Measurements from ENCODE around the gene TNPO3.
"Not testable (repeated sequence)": the region's sequence is repeated elsewhere in the genome, so short reads cannot be mapped to it uniquely, and the experiment has no call there.

The TNPO3 gene

GRCh38 chr7:128919881-128920799 lies 134.8 kb downstream of the TNPO3 start:
- DNase-seq = no peak

DNA sequence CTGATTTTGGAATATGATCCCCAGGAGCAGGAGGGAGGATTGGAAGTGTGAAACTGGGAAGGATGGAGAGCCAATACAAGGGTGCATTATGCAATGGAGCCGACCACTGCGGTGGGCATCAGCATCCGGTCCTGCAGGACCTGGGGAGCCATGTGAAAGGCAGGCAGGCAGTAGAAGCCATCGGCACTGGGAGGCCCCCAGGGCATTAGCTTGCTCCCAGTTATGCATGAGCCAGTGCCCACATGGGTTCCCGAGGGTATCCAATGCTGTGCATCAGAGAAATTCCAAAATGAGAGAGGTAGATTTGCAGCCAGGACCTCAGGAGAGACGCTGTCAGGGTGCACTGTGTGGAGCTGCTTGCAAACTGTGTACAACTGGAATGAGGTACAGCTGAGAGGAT lies 135.7 kb downstream of the TNPO3 start:
- DNase-seq = no peak

- DNase-seq = no peak
These were observed 136.8 kb downstream of the TNPO3 start for GRCh38 chr7:128918016-128918665.

GRCh38 chr7:128917122-128917521 lies 137.8 kb downstream of the TNPO3 start:
- no peak for DNase-seq

GRCh38 chr7:128916643-128916915 lies 138.3 kb downstream of the TNPO3 start:
- no peak for DNase-seq

GRCh38 chr7:128915841-128916642 lies 138.9 kb downstream of the TNPO3 start:
- DNase-seq = no peak

GRCh38 chr7:128915271-128915819 lies 139.6 kb downstream of the TNPO3 start:
- no peak for DNase-seq

- DNase-seq = no peak
These were observed 140.3 kb downstream of the TNPO3 start for GRCh38 chr7:128914566-128915151.

- no peak for DNase-seq
These were observed 140.9 kb downstream of the TNPO3 start for GRCh38 chr7:128913870-128914565.

DNA sequence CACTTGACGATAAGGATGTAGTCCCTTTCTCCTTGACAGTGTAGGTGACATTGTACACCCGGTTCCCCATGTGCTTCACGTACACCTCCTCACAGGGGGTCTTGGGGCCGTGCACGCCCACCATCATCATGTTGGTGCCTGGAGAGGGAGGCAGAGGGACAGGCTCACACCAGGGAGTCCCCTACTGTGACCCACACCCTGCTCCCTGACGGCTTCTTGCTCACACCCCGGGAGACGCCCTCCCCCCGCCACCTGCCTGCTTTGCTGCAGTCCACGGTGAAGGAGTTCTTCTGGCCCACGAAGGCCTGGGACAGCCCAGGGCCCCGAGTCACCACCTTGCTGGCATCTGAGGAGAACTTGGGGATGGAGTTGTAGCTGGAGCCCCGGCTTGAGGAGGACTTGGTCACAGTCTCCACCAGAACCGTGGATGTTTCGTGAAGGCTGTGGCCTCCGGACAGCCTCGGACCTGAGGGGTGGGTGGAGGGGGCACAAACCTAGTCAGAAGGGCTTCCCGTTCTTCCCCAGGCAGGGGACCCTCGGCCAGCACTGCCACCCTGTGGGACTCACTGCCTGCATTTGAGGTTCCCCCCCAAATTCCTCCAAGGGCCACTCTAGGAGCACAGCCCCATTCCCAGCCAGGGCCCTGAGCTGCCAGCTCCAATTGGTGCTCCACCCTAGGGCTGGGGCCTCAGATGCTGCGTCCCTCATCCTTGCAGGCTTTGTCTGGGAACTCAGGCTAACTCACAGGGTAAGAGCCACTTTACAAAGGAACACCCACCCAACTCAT lies 142.0 kb downstream of the TNPO3 start:
- not testable (repeated sequence) for DNase-seq

GRCh38 chr7:128912281-128912680 lies 142.6 kb downstream of the TNPO3 start:
- DNase-seq = no peak

DNA sequence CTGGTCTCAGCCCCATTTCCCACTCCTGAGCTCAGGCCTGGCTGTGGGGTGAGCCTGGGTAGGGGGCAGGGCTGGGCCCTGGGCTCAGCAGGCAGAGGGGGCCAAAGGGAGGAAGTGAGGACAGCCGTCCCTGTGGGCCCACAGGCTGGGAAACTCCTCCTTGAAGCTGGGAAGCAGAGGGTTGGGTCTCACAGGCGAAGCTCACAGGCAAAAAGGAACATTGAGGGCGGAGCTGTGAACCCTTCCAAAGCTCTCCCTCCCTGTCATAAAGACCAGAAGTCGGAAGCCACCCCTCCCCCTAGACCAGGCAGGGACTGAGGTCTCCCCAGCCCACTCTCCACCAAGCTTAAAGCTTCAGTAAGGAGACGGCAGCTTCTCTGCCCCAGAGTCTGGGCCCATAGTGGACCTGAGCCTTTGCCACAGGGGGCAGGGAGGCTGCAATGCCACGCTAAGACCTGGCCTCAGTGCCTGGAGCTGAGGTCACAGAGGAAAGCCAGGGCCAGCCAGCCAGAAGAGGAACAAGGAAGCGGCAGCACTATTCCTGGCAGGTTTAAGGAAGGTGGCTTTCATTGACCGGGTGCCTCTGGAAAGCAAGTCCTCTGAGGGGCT lies 143.4 kb downstream of the TNPO3 start:
- DNase-seq = no peak

GRCh38 chr7:128910569-128910945 lies 144.4 kb downstream of the TNPO3 start, which contains the start of gene KCP:
Gene KCP, minus strand, starts transcription at chr7:128910709. Its CDS starts 33 bp downstream, at chr7:128910676.
- no peak for DNase-seq

DNA sequence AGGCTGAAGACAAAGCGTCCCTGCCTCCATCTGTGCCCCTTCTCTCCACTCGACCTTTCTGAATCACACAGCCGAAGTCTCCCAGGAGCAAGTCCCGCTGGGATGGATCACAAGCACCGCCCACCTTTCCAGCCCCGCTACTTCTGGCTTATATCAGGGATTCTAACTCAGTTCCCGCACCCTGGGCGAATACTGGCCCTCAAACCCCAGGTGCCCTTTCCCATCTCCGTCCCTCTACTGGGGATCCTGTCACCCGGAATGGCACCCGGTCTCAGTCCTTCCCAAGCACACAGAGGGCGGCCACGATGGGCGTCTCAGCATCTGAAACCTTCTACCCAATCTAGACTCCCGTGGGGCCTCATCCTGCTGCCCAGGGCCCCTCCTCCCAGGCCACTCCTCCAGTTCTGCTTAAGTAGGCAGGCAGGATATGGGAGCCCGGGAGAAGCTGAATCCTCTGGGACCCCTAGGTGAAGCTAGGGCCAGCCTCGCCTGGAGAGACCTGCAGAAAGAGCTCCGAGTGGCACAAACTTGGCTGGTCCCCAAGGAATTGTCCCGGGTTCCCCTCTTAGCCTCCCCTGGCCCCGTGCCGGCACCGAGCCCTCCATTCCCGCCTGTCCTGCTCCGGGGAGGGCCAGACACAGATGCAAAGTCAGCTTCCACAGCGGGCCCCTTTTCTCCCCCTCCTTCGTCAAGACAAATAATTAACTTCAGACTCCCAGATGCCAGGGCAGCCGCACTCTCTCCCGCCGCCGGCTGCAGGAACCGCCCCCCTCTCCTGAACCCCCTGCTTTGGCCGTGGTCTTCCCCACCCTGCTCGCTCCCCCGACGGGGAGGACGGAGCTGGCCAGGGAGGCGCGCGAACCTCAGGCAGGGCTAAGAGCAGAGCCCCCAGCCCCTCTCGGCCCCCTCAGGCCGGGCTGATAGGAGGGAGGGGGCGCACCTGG lies 145.0 kb downstream of the TNPO3 start:
- DNase-seq = no peak

DNA sequence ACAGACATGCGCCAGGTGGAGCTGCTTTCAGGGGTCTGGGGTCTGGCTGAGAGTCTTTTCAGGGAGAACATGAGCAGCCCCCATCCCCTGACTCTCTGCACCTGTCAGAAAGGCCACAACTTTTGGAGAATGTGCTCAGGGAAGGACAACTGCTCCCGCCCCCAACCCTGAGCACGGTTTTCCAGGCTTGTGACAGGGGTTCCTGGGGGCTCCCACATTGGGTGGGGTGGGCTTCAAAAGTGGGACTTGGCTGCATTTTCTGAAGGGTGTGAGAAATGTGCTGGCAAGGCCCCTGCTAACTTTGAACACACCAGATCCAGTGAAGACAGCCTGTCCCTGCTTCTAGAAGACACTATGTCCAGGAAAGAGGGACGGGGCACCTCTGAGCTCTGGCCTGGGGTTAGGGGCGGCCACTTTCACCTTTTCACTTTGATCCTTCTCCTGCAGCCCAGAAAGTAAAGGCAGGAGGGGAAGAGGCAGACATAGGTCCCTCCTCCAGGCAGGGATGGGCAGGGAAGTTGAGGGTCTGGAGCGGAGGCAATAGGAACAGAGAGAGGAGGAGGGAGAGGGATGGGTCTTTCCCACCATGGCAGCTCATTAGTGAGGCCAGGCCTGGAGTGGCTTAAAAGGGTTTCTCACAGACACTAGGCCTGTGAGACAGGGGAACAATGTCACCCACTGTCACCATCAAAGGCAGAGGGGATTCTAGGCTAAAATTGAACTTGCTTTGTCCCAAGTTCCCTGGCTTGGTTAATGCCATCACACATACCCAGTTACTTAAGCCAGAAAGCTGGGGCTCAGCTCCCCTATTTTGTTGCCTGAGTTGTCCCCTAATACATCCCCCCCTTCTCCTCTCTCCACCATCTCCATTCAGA lies 145.9 kb downstream of the TNPO3 start:
- no peak for DNase-seq

- no peak for DNase-seq
These were observed 147.9 kb downstream of the TNPO3 start for GRCh38 chr7:128906766-128907559.

- no peak for DNase-seq
These were observed 148.7 kb downstream of the TNPO3 start for GRCh38 chr7:128906001-128906765.
